Fibroblast of lung (primary cell): ENCODE results near the gene CALHM6. TPM values are rescaled to one million over a fixed set of nuclear protein-coding genes. Genes with fewer than 3 reads are reported as not detected.

Experiments used
- DNase-seq, 2 donors: peaks; one replicate each; pipeline versions ENCODE4 v3.0.0 to v3.0.0-alpha.2; 2010; ENCODE audit warnings: low read depth in 2 of 2
- H2AFZ ChIP-seq: 2 replicates; pipeline ENCODE4 v1.5.1; 2012; ENCODE audit warnings: low read length, control low read depth, inconsistent platforms
- H3K27ac ChIP-seq: 2 replicates; pipeline ENCODE4 v1.5.1; 2011; ENCODE audit warnings: low read length, control low read depth; ENCODE audit not compliant: insufficient read depth
- H3K27me3 ChIP-seq: 2 replicates; pipeline ENCODE4 v1.5.1; 2011; ENCODE audit warnings: mild to moderate bottlenecking, low read length; ENCODE audit not compliant: control insufficient read depth, insufficient read depth
- H3K36me3 ChIP-seq: 2 replicates; pipeline ENCODE4 v1.5.1; 2011; ENCODE audit warnings: low read length; ENCODE audit not compliant: control insufficient read depth, insufficient read depth
- H3K4me1 ChIP-seq: 2 replicates; pipeline ENCODE4 v1.5.1; 2011; ENCODE audit warnings: low read length; ENCODE audit not compliant: control insufficient read depth, insufficient read depth; ENCODE audit errors: extremely low read depth
- H3K4me2 ChIP-seq: 2 replicates; pipeline ENCODE4 v1.5.1; 2011; ENCODE audit warnings: low read length, control low read depth; ENCODE audit not compliant: insufficient read depth; ENCODE audit errors: extremely low read depth
- H3K4me3 ChIP-seq, 4 experiments: fragments of 200-600 bp in 1 of 4; sonication (generic) in 1 of 4; replicated peaks in 1 of 4; 2 replicates each; pipeline ENCODE4 v1.5.1; 2011 to 2016; ENCODE audit warnings: low read length in 4 of 4, low read depth in 3 of 4, mild to moderate bottlenecking in 3 of 4, control low read depth in 2 of 4, inconsistent platforms in 1 of 4, mixed read lengths in 1 of 4; ENCODE audit not compliant: insufficient read depth in 1 of 4; ENCODE audit errors: control extremely low read depth in 1 of 4
- H3K79me2 ChIP-seq: 2 replicates; pipeline ENCODE4 v1.5.1; 2012; ENCODE audit warnings: mild to moderate bottlenecking, low read length, inconsistent platforms; ENCODE audit not compliant: control insufficient read depth, insufficient read depth
- H3K9ac ChIP-seq: 2 replicates; pipeline ENCODE4 v1.5.1; 2011; ENCODE audit warnings: mild to moderate bottlenecking, low read length, control low read depth; ENCODE audit not compliant: insufficient read depth
- H3K9me3 ChIP-seq: 2 replicates; pipeline ENCODE4 v1.5.1; 2012; ENCODE audit warnings: low read depth, low read length; ENCODE audit not compliant: control insufficient read depth, insufficient read depth
- H4K20me1 ChIP-seq: 2 replicates; pipeline ENCODE4 v1.5.1; 2011; ENCODE audit warnings: low read length; ENCODE audit not compliant: control insufficient read depth, insufficient read depth; ENCODE audit errors: extremely low read depth
- EZH2 ChIP-seq: IDR thresholded peaks from 2 replicates; pipeline ENCODE4 v1.5.1; 2012; ENCODE audit warnings: low read length, control low read depth, mild to moderate bottlenecking; ENCODE audit errors: missing control alignments
- polyA plus RNA-seq, 2 donors: library from polyadenylated mRNA; depleted of rRNA in 1 of 2; stranded (reverse) in 1 of 2; unstranded in 1 of 2; fragments of >200 nt; gene quantifications; 2 replicates each; pipeline ENCODE4 v1.2.1, GENCODE V29; 2011 to 2012; ENCODE audit warnings: missing spikeins in 1 of 2
- total RNA-seq: library from RNA; depleted of rRNA; stranded (reverse); fragments of >200 nt; gene quantifications from 2 replicates; pipeline ENCODE4 v1.2.1, GENCODE V29; 2014
- TF ChIP-seq, protein P1 (sequence below), 2 donors: IDR thresholded peaks in 1 of 2; conservative IDR thresholded peaks in 1 of 2; 1 replicate in 1 of 2; 2 replicates in 1 of 2; pipeline ENCODE4 v1.5.1; 2011 to 2012; ENCODE audit warnings: low read length in 2 of 2, control low read depth in 1 of 2, inconsistent platforms in 1 of 2, low read depth in 1 of 2, mild to moderate bottlenecking in 1 of 2

Gene CALHM6
- total and polyA plus RNA-seq, 2 donors (not counting 1 experiment from before 2014, with no cell fraction given): 0.33 to 1.3 TPM

DNA sequence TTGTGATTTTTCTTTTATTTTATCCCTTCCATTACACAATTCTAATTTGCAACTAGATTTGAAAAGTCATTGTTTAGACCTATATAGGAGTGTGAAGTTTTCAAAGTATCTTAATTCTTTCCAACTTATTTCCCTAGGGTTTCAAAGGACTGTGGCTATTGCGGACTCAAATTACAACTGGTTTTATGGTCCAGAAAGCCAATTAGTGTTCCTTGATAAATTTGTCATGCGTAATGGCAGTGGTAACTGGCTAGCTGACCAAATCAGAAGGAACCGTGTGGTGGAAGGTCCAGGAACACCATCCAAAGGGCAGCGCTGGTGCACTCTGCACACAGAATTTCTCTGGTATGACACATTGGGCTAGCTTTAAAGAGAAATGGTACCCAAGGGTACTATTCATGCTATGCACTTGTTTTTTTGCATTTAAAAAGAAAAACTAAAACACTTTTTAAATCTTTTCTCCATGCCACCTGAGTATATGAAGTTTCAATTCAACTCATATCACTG is 27.9 kb upstream of the CALHM6 start:
- no peak overlapping the region for H3K27ac ChIP-seq
- H3K9me3 ChIP-seq: no peaks in the 10 kb centered on the region
- no peaks in the 10 kb centered on the region for H4K20me1 ChIP-seq
- DNase-seq: no peak
- H3K4me1 ChIP-seq: no peaks in the 10 kb centered on the region
- no peak for TF ChIP-seq EZH2
- TF ChIP-seq, protein P1, sequence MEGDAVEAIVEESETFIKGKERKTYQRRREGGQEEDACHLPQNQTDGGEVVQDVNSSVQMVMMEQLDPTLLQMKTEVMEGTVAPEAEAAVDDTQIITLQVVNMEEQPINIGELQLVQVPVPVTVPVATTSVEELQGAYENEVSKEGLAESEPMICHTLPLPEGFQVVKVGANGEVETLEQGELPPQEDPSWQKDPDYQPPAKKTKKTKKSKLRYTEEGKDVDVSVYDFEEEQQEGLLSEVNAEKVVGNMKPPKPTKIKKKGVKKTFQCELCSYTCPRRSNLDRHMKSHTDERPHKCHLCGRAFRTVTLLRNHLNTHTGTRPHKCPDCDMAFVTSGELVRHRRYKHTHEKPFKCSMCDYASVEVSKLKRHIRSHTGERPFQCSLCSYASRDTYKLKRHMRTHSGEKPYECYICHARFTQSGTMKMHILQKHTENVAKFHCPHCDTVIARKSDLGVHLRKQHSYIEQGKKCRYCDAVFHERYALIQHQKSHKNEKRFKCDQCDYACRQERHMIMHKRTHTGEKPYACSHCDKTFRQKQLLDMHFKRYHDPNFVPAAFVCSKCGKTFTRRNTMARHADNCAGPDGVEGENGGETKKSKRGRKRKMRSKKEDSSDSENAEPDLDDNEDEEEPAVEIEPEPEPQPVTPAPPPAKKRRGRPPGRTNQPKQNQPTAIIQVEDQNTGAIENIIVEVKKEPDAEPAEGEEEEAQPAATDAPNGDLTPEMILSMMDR (conservative IDR thresholded peaks at IDR 0.05 in 1 of 2, IDR thresholded peaks at IDR 0.05 in 1 of 2; ENCODE audit: low read depth in 1 of 2, low read length in 2 of 2): no peak
- no peak overlapping the region for H3K4me3 ChIP-seq
- no peak overlapping the region for H3K9ac ChIP-seq
- no peaks in the 10 kb centered on the region for H3K36me3 ChIP-seq
- no peaks in the 10 kb centered on the region for H3K27me3 ChIP-seq
- H2AFZ ChIP-seq: no peak overlapping the region
- H3K4me2 ChIP-seq: no peak overlapping the region
- H3K79me2 ChIP-seq: no peaks in the 10 kb centered on the region

GRCh38 chr6:116434056-116434725 is 27.0 kb upstream of the CALHM6 start:
- H3K36me3 ChIP-seq: no peaks in the 10 kb centered on the region
- H3K9me3 ChIP-seq: no peaks in the 10 kb centered on the region
- H4K20me1 ChIP-seq: no peaks in the 10 kb centered on the region
- no peak overlapping the region for H3K4me3 ChIP-seq
- no peaks in the 10 kb centered on the region for H3K27me3 ChIP-seq
- peaks cover 2% of the 10 kb centered on the region for H3K4me1 ChIP-seq
- H3K4me2 ChIP-seq: no peak overlapping the region
- no peaks in the 10 kb centered on the region for H3K79me2 ChIP-seq
- H2AFZ ChIP-seq: no peak overlapping the region
- no peak for DNase-seq
- no peak overlapping the region for H3K27ac ChIP-seq
- no peak overlapping the region for H3K9ac ChIP-seq
- TF ChIP-seq EZH2: no peak
- TF ChIP-seq, protein P1 (conservative IDR thresholded peaks at IDR 0.05 in 1 of 2, IDR thresholded peaks at IDR 0.05 in 1 of 2; ENCODE audit: low read depth in 1 of 2, low read length in 2 of 2): no peak

- H2AFZ ChIP-seq: no peak overlapping the region
- H3K4me2 ChIP-seq: no peak overlapping the region
- no peaks in the 10 kb centered on the region for H3K9me3 ChIP-seq
- H4K20me1 ChIP-seq: no peaks in the 10 kb centered on the region
- no peak for DNase-seq
- no peaks in the 10 kb centered on the region for H3K79me2 ChIP-seq
- TF ChIP-seq, protein P1 (conservative IDR thresholded peaks at IDR 0.05 in 1 of 2, IDR thresholded peaks at IDR 0.05 in 1 of 2; ENCODE audit: low read depth in 1 of 2, low read length in 2 of 2): no peak
- no peak for TF ChIP-seq EZH2
- no peaks in the 10 kb centered on the region for H3K36me3 ChIP-seq
- H3K9ac ChIP-seq: no peak overlapping the region
- H3K4me1 ChIP-seq: peaks cover 5% of the 10 kb centered on the region
- H3K4me3 ChIP-seq: no peak overlapping the region
- H3K27me3 ChIP-seq: no peaks in the 10 kb centered on the region
- no peak overlapping the region for H3K27ac ChIP-seq
Observed at GRCh38 chr6:116436586-116436985, 24.6 kb upstream of the CALHM6 start.
